Upper lobe of left lung (tissue), 4 donors: ENCODE measurements around the gene SAMSN1.

ENCODE experiments used
- CTCF ChIP-seq, 6 experiments: fragments of 450-650 bp in 4 of 6; fragments of 200-600 bp in 2 of 6; sonication (generic) in 2 of 6; IDR thresholded peaks; one replicate each; pipeline ENCODE4 v1.5.1; 2016 to 2019; ENCODE audit warnings: antibody characterized with exemption in 6 of 6
- POLR2A ChIP-seq, 4 donors: fragments of 450-650 bp; IDR thresholded peaks; one replicate each; pipeline ENCODE4 v1.5.1; 2016 to 2017; ENCODE audit warnings: antibody characterized with exemption in 4 of 4, mild to moderate bottlenecking in 2 of 4
- POLR2AphosphoS5 ChIP-seq, 2 donors: sonication (generic); formaldehyde crosslinking; IDR thresholded peaks; one replicate each; pipeline ENCODE4 v1.5.1; 2017; ENCODE audit warnings: antibody characterized with exemption in 2 of 2

- TF ChIP-seq CTCF (IDR thresholded peaks at IDR 0.05) (no peak), POLR2A (IDR thresholded peaks at IDR 0.05) (no peak), POLR2AphosphoS5 (IDR thresholded peaks at IDR 0.05) (no peak)
Measured at GRCh38 chr21:14477133-14477532, 69.0 kb downstream of the SAMSN1 start.
